ENCODE results near the gene KLF15. TPM values are rescaled to one million over a fixed set of nuclear protein-coding genes. Genes with fewer than 3 reads are reported as not detected.

The KLF15 gene
- polyA plus RNA-seq, 2 of the 4 experiments (the other 2 are of a cell fraction), result not detected

GRCh38 chr3:126300001-126300760 lies 57.0 kb downstream of the KLF15 start:
- ChIA-PET POLR2A (no interaction called here), CTCF (no interaction called here)
- no peak overlapping the region for H3K4me2 ChIP-seq
- no peak overlapping the region for H3K4me3 ChIP-seq
- FAIRE-seq, result no peak
- peaks cover 4% of the 10 kb centered on the region; the same call in 2 of the 3 replicates for H3K9me3 ChIP-seq
- TF ChIP-seq, protein P1, sequence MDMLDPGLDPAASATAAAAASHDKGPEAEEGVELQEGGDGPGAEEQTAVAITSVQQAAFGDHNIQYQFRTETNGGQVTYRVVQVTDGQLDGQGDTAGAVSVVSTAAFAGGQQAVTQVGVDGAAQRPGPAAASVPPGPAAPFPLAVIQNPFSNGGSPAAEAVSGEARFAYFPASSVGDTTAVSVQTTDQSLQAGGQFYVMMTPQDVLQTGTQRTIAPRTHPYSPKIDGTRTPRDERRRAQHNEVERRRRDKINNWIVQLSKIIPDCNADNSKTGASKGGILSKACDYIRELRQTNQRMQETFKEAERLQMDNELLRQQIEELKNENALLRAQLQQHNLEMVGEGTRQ (IDR thresholded peaks at IDR 0.05), result no peak
- TF ChIP-seq, protein P2, sequence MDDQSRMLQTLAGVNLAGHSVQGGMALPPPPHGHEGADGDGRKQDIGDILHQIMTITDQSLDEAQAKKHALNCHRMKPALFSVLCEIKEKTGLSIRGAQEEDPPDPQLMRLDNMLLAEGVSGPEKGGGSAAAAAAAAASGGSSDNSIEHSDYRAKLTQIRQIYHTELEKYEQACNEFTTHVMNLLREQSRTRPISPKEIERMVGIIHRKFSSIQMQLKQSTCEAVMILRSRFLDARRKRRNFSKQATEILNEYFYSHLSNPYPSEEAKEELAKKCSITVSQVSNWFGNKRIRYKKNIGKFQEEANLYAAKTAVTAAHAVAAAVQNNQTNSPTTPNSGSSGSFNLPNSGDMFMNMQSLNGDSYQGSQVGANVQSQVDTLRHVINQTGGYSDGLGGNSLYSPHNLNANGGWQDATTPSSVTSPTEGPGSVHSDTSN (IDR thresholded peaks at IDR 0.05), result no peak
- TF ChIP-seq, protein P3, sequence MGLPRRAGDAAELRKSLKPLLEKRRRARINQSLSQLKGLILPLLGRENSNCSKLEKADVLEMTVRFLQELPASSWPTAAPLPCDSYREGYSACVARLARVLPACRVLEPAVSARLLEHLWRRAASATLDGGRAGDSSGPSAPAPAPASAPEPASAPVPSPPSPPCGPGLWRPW (IDR thresholded peaks at IDR 0.05), result no peak
- TF ChIP-seq FOSL2 (IDR thresholded peaks at IDR 0.05) (no peak), FOSL2 (CRISPR knock-in tag; IDR thresholded peaks at IDR 0.05) (no peak), GATA3 (IDR thresholded peaks at IDR 0.05; ENCODE audit: borderline replicate concordance) (no peak), CEBPB (IDR thresholded peaks at IDR 0.05) (no peak), CHD2 (IDR thresholded peaks at IDR 0.05; ENCODE audit: low read length, partially characterized antibody) (no peak)
- DNase-seq (ENCODE audit: low read depth in 1 of 2, low spot score in 1 of 2), result no peak
- ATAC-seq, result no peak
- no peak overlapping the region for H3K27ac ChIP-seq
- WGBS (ENCODE audit: missing lambda C conversion rate), result 59% methylated on average over 10 of the region's 22 CpGs
- H3K4me1 ChIP-seq, result no peaks in the 10 kb centered on the region

GRCh38 chr3:126295407-126295939 lies 61.7 kb downstream of the KLF15 start:
- H3K4me1 ChIP-seq, result no peaks in the 10 kb centered on the region
- 74% methylated on average over 4 of the region's 4 CpGs for WGBS (ENCODE audit: missing lambda C conversion rate)
- no peak for DNase-seq (ENCODE audit: low read depth in 1 of 2, low spot score in 1 of 2)
- H3K4me3 ChIP-seq, result no peak overlapping the region
- no peak overlapping the region for H3K27ac ChIP-seq
- no peak overlapping the region for H3K4me2 ChIP-seq
- TF ChIP-seq KDM5A (IDR thresholded peaks at IDR 0.05) (no peak), FOSB (CRISPR knock-in tag; IDR thresholded peaks at IDR 0.05) (no peak)
- ChIA-PET CTCF (interaction anchor here (1.0 to 1.4 kb wide), 2 partner anchors 10 to 162 kb away, joined by 3 to 4 read pairs; no protein-coding TSS in a partner anchor), POLR2A (no interaction called here)
- ATAC-seq, result no peak
- no peak for FAIRE-seq
- no peaks in the 10 kb centered on the region for H3K9me3 ChIP-seq

GRCh38 chr3:126294211-126294808 lies 62.9 kb downstream of the KLF15 start:
- POLR2A ChIA-PET, result no interaction called here
- Histone ChIP-seq H3K4me2 (no peak overlapping the region), H3K9me3 (no peaks in the 10 kb centered on the region), H3K27ac (no peak overlapping the region), H3K4me3 (no peak overlapping the region), H3K4me1 (no peaks in the 10 kb centered on the region)
- no peak for FAIRE-seq
- CTCF ChIA-PET, result no interaction called here
- ATAC-seq, result no peak
- DNase-seq (ENCODE audit: low read depth in 1 of 2, low spot score in 1 of 2), result no peak
- TF ChIP-seq, protein P3 (IDR thresholded peaks at IDR 0.05), result no peak
- no peak for TF ChIP-seq POLR2AphosphoS2 (conservative IDR thresholded peaks at IDR 0.05; ENCODE audit: low read length)
- no peak for TF ChIP-seq HEYL (CRISPR knock-in tag; IDR thresholded peaks at IDR 0.05)
- TF ChIP-seq NFE2L2 (conservative IDR thresholded peaks at IDR 0.05; ENCODE audit: low read length), result no peak
- TF ChIP-seq GATA3 (IDR thresholded peaks at IDR 0.05; ENCODE audit: borderline replicate concordance), result no peak
- TF ChIP-seq, protein P4, sequence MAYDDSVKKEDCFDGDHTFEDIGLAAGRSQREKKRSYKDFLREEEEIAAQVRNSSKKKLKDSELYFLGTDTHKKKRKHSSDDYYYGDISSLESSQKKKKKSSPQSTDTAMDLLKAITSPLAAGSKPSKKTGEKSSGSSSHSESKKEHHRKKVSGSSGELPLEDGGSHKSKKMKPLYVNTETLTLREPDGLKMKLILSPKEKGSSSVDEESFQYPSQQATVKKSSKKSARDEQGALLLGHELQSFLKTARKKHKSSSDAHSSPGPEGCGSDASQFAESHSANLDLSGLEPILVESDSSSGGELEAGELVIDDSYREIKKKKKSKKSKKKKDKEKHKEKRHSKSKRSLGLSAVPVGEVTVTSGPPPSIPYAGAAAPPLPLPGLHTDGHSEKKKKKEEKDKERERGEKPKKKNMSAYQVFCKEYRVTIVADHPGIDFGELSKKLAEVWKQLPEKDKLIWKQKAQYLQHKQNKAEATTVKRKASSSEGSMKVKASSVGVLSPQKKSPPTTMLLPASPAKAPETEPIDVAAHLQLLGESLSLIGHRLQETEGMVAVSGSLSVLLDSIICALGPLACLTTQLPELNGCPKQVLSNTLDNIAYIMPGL (CRISPR knock-in tag; IDR thresholded peaks at IDR 0.05; ENCODE audit: borderline replicate concordance), result no peak
- TF ChIP-seq, protein P5, sequence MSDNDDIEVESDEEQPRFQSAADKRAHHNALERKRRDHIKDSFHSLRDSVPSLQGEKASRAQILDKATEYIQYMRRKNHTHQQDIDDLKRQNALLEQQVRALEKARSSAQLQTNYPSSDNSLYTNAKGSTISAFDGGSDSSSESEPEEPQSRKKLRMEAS (IDR thresholded peaks at IDR 0.05), result no peak
- no peak for TF ChIP-seq RAD21 (conservative IDR thresholded peaks at IDR 0.05 in 1 of 2, IDR thresholded peaks at IDR 0.05 in 1 of 2)
- TF ChIP-seq MYC (IDR thresholded peaks at IDR 0.05; ENCODE audit: borderline replicate concordance, low read length), result no peak
- TF ChIP-seq CBX8 (IDR thresholded peaks at IDR 0.05), result no peak
- TF ChIP-seq CHD2 (IDR thresholded peaks at IDR 0.05; ENCODE audit: low read length, partially characterized antibody), result no peak
- TF ChIP-seq POLR2A (IDR thresholded peaks at IDR 0.05; ENCODE audit: low read length), result no peak
- TF ChIP-seq EHF (CRISPR knock-in tag; IDR thresholded peaks at IDR 0.05), result no peak
- TF ChIP-seq ZNF302 (CRISPR knock-in tag; IDR thresholded peaks at IDR 0.05), result no peak
- no peak for TF ChIP-seq HOXB5 (CRISPR knock-in tag; IDR thresholded peaks at IDR 0.05)
- TF ChIP-seq KDM5A (IDR thresholded peaks at IDR 0.05), result no peak
- no peak for TF ChIP-seq RFX5 (IDR thresholded peaks at IDR 0.05)
- TF ChIP-seq, protein P6, sequence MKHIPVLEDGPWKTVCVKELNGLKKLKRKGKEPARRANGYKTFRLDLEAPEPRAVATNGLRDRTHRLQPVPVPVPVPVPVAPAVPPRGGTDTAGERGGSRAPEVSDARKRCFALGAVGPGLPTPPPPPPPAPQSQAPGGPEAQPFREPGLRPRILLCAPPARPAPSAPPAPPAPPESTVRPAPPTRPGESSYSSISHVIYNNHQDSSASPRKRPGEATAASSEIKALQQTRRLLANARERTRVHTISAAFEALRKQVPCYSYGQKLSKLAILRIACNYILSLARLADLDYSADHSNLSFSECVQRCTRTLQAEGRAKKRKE (CRISPR knock-in tag; IDR thresholded peaks at IDR 0.05; ENCODE audit: low read depth), result no peak
- 64% methylated on average over 10 of the region's 10 CpGs for WGBS (ENCODE audit: missing lambda C conversion rate)
